GM21367 (cell line): ENCODE measurements around the gene OLFML1.

Source experiments
- ATAC-seq: cut with Tn5 transposase; IDR thresholded peaks from one replicate; pipeline ENCODE4 v1.9.1; 2021; ENCODE audit not compliant: unreplicated experiment

Gene OLFML1

GRCh38 chr11:7473717-7474116, 11.6 kb upstream of the OLFML1 start:
- peak; percentile 83 for ATAC-seq

- no peak for ATAC-seq
Observed at GRCh38 chr11:7480113-7480512, 5.2 kb upstream of the OLFML1 start.

GRCh38 chr11:7484131-7484530, 1.2 kb upstream of the OLFML1 start:
- no peak for ATAC-seq

- no peak for ATAC-seq
Observed at GRCh38 chr11:7484645-7485044, 661 bp upstream of the OLFML1 start.

GRCh38 chr11:7486098-7486780, 933 bp downstream of the OLFML1 start:
- ATAC-seq: no peak

GRCh38 chr11:7486781-7487140, 1.5 kb downstream of the OLFML1 start:
- ATAC-seq: no peak

- no peak for ATAC-seq
Observed at GRCh38 chr11:7487360-7487759, 2.1 kb downstream of the OLFML1 start.

GRCh38 chr11:7488681-7489080, 3.4 kb downstream of the OLFML1 start:
- ATAC-seq: no peak

GRCh38 chr11:7489376-7489775, 4.1 kb downstream of the OLFML1 start:
- ATAC-seq: no peak

GRCh38 chr11:7490054-7490453, 4.7 kb downstream of the OLFML1 start:
- no peak for ATAC-seq

GRCh38 chr11:7490535-7490934, 5.2 kb downstream of the OLFML1 start:
- no peak for ATAC-seq

- ATAC-seq: no peak
Observed at GRCh38 chr11:7492253-7492652, 6.9 kb downstream of the OLFML1 start.

GRCh38 chr11:7493670-7494069, 8.4 kb downstream of the OLFML1 start:
- no peak for ATAC-seq

GRCh38 chr11:7494086-7494745, 8.9 kb downstream of the OLFML1 start:
- no peak for ATAC-seq

GRCh38 chr11:7495882-7496551, 10.7 kb downstream of the OLFML1 start:
- peak; percentile 93 for ATAC-seq

- ATAC-seq: no peak
Observed at GRCh38 chr11:7498193-7498592, 12.9 kb downstream of the OLFML1 start.

GRCh38 chr11:7499081-7499480, 13.8 kb downstream of the OLFML1 start:
- no peak for ATAC-seq

GRCh38 chr11:7500251-7500650, 14.9 kb downstream of the OLFML1 start:
- no peak for ATAC-seq

GRCh38 chr11:7501251-7501650, 15.9 kb downstream of the OLFML1 start:
- ATAC-seq: no peak

GRCh38 chr11:7501894-7502293, 16.6 kb downstream of the OLFML1 start:
- no peak for ATAC-seq

- no peak for ATAC-seq
Observed at GRCh38 chr11:7506243-7506642, 20.9 kb downstream of the OLFML1 start.

GRCh38 chr11:7508087-7508486, 22.8 kb downstream of the OLFML1 start:
- no peak for ATAC-seq
